GM18868 (cell line): ENCODE results near the gene CERS1.

Source experiments
- ATAC-seq: cut with Tn5 transposase; IDR thresholded peaks from one replicate; pipeline ENCODE4 v1.9.1; 2021; ENCODE audit warnings: mild to moderate bottlenecking, moderate library complexity; ENCODE audit not compliant: unreplicated experiment

The CERS1 gene

DNA sequence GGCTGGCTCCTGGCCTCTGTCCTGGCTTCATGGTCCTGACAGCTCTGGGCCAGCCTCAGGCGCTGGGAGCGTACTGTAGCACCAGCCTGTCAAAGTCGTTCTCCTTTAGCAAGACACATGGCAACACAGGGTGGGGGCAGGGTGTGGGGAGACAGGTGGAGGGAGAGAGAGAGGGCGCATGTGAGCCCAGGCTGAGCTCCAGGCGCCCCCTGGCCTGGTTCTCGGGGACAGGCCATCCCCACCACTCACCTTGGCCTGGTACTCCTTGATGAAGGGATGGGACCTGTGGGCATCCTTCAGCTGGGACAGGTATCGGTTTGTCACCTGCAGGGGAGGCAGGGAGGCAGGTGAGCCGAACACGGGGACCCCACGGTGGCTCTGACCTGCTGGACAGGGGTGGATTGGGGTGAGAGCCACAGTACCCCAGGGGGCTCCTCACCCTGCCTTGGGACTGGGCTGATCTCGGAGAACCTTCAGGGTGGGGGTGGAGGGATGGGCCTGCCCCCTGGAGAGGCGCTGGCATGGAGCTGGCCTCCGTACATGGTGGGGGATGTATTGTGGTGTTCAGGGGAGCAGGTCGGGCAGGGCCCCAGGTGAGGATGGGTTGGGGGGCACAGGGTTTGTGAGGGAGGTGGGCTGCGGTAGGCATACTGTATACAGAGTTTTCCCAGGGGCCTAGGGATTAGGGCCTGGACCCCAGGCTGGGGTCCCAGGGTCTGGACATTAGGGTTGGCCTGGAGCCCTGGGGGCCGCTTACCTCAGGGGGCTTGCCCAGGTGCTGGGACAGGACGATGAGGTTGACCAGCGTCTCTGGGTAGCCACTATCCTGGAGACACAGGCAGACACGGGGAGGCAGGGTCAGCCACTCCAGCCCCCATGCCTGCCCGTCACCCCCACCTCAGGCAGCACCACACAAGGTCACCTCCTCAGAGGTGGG, 3.9 kb upstream of the CERS1 start:
- ATAC-seq = no peak

DNA sequence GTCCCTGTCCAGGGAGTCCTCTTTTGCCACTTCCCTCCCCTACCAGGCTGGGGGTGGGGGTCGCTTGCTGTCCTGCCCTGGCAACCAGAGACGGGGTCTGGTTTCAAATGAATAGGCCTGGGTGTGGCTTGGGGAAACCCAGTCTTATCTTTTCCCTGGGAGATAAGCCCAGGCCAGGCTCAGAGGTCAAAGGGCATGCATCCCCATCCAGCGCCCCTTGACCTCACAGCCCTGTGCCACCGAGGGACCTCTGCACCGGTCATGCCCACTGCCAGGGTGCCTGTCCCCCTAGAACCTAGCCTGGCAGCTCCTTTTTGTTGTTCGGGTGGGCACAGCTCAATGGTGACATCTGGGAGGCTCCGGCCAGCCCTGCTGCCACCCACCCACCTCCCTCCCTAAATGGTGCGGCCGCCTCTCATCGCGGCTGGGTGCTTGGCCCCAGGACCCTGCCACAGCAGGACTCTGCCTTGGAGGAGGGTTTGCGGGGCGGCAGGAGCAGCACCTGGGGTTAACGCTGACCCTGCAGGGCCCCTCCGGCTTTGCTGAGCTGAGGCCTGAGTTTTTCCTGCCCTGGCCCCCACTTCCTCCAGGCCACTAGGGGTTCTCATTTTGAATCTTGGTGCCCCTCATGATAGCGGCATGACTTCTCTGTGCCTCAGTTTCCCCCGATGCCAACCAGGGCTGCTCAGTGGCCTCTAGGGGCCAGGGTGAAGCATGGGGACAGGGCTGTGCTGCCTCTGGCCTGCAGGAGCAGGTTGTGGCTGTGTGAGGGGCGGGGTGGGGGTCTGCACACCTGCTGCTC, 2.9 kb upstream of the CERS1 start:
- no peak for ATAC-seq

DNA sequence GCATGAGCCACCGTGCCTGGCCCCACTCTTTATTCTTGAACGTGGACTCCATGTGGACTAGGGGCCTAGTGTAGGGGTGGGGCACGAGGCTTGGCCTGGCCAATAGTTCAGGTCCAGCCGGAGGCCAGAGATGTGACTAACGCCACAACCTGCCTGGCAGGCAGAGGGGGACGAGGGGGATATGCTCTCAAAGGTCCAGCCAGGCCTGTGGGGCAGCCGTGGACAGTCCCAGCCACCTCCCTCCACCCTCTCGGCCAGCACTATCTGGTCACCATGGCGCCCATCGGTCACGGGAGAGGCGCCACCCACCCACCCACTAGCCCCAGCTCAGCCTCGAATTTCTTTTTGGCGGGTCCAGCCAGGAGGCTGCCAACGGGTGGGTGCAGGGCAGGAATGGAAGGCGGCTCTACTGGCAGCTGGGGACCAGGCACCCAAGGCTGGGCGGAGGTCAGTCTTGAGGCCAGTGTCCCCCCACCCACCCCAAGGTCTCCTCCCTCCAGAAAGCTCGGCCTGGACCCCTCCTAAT, 2.2 kb upstream of the CERS1 start:
- ATAC-seq = no peak

DNA sequence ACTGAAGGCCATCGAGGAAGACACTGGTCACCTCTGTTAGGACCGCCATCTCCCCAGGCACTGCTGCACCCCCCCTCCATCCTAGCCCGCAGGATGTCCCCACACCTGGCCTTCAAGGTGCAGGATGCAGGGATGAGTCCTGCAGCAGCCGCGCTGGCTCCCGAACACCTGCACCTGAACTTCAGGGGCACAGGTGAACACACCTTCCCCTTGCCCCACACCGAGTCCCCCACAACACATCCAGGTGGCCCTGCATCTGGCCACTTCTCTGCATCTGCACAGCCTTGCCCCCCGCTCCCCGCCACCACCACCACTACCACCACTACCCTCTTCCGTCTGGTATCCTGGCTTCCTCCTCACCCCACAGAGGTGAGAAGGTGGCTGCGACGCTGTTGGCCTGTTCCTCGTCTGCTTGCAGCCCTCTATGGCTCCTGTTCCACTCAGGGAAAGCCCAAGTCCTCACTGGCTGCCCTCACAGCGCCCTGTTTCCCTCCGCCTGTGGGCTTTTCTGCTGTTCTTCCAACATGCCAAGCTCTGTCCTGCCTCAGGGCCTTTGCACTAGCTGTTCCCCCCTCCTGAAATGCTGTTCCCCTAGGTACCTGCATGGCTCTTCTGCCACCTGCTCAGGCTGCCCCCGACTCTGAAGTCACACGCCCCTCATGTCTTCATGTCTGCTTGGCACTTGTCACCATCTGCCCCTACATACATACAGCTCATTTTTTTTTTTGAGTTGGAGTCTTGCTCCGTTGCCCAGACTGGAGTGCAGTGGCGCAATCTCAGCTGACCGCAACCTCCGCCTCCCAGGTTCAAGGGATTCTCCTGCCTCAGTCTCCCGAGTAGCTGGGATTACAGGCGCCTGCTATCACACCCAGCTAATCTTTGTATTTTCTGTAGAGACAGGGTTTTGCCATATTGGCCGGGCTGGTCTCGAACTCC, 1.4 kb upstream of the CERS1 start:
- no peak for ATAC-seq

DNA sequence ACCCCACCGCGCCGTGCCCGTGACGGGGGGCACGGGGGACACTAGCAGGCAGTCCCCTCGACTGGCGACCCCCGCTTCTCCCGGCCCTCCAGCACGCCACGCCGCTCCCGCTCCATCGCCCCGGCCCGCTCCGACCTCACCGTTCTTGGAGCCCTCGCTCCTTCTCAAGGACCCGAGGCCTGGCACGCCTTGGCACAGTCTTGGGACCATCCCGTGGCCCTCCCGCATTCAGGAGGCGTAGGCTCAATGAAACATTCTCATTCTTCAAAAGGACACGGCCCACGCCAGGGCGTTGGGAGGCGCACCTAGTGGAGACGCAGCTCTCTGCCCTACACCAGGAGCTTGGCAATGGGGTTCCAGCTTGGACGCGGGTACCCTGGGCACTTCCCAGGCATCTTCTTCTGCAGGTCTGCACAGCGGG, 473 bp upstream of the CERS1 start:
- no peak for ATAC-seq

DNA sequence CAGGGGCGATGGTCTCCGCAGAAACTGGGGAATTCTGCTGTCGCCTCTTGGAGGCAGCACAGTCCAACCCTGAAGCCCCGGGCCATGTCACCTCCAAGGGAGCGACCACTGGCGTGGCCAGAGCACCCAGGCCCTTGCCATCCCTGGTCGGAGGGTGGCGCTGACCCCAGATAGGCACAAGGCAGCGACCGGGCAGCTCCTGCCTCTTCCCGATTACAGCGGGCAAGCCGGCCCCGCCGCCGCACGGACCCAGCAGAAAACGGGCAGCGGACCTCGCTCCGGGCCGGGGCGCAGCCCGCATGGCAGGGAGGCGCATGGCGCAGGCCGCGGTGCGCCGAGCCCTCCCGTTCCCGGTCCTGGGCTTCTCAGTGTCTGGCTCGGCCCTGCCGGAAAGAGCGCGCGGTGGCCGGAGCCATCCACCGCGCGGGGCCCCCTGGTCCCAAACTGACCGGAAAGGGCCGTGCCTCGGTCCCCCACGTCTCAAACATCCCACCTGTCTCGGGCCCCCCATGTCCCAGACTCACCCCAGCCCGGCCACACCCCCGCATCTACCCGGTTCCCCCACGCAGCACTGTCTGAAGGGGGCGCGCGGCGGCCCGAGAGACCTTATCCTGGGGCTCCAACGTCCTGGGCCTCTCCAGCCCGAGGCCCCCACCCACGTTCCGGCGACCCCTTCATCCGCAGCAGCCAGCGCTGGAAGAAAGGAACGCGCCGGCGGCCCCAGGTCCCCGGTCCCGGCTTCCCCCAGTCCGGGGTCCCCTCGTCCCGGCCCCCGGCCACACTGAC, 727 bp downstream of the CERS1 start:
- ATAC-seq = no peak

DNA sequence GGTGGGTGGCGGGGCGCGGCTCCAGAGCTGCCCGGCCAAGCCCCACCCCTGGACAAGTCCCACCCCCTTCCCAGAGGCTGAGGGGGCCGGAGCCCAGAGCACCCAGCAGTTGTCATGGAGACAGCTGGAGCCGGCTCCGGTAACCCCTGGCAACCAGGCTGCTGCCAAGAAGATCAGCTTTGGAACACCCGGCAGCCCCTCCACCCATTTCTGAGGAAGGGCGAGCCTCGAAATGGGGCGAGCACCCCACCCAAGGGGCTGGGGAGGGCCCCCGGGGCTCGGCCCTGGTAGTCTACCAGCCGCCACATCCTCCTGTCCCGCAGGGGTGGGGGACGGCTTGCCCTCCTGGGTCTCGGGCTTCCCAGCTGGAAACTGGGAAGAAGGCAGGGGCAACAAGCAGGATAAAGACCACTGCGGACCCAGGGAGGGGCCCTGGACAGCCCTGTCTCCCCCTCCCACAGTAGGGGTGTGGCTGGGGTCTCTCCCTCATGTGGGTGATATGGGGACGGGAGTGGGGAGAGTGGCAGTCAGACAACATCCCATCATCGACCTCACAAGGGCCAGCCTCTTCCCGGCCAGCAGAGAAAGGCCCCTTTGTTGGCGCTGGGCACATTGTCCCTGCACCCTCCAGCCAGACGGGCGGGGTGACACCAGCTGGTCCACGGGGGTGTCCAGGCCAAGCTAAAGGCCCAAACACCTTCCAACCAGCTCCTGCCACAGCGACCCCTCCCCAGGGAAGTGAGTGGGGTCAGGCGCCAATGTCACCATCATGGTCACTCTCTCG, 1.5 kb downstream of the CERS1 start:
- ATAC-seq = no peak

DNA sequence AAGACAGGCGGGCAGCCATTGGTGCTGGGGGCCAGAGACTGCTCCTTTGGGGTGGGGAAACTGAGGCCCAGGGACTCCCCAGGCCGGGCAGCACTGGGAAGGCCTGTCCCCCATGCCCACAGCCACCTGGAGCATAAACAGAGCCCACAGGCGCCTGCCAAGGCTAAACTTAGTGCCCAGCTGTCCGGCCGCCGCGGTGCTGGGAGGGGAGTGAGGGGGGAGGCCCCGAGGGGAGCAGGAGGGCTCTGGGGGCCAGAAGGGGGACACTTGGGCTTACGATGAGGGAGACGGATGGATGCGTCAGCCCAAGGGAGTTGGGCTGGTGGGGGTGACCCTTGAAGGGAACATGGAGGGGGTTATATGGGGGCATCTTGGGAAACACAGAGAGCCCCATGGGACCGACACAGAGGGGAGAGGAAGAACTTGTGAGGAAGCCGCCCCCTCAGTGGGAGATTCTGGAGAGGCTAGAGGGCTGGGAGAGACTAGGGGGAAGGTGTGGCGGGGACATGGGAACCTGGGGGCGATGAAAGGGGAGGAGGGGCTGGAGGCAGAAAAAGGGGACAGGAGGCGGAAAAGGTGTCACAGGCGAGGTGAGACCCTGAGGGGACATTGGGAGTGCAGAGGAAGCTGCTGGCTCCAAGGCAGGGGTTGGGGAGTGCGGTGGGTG, 2.2 kb downstream of the CERS1 start:
- ATAC-seq = no peak

DNA sequence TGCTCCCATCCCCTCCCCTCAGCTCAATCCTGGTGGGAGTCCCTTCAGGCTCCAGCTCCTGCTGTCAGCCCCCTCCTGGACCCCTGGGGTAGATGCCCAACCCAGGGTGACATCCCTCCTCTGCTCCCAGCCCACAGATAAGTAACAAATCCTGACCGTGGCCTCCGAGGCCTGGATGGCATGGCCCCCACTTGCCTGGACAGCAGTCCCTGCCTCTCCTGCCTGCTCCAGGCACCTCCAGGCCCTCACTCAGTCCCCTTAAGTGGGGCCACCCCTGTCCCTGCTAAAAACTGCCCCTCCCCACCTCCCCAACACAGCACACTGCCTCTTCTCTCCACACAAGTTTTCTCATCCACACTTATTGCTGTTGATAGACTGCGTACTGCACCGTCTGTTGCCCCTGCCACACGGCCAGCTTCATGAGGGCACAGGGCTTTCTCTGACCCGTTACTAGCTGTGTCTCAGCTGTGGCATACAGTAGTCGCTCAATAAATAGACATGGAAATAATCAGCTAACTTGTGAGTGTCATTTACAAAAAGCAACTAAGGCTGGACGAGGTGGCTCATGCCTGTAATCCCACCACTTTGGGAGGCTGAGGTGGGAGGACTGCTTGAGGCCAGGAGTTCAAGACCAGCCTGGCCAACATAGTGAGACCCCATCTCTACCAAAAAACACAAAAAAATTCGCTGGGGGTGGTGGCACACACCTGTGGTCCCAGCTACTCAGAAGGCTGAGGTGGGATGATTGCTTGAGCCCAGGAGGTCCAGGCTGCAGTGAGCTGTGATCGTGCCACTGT, 5.8 kb downstream of the CERS1 start:
- ATAC-seq = no peak

DNA sequence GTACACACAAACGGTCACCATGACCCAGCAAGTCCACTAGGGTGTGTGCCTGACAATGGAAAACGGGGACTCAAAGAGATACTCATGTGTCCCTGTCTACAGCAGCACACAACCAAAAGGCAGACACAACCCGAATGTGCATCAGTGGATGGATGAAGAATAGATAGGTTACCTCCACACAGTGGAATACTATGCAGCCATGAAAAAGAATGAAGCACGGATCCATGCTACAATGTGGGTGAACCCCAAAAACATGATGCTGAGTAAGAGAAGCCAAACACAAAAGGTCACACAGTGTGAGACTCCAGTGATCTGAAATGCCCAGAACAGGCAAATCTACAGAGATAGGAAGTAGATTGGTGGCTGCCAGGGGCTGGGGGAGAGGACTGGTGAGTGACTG, 9.0 kb downstream of the CERS1 start:
- ATAC-seq = no peak

DNA sequence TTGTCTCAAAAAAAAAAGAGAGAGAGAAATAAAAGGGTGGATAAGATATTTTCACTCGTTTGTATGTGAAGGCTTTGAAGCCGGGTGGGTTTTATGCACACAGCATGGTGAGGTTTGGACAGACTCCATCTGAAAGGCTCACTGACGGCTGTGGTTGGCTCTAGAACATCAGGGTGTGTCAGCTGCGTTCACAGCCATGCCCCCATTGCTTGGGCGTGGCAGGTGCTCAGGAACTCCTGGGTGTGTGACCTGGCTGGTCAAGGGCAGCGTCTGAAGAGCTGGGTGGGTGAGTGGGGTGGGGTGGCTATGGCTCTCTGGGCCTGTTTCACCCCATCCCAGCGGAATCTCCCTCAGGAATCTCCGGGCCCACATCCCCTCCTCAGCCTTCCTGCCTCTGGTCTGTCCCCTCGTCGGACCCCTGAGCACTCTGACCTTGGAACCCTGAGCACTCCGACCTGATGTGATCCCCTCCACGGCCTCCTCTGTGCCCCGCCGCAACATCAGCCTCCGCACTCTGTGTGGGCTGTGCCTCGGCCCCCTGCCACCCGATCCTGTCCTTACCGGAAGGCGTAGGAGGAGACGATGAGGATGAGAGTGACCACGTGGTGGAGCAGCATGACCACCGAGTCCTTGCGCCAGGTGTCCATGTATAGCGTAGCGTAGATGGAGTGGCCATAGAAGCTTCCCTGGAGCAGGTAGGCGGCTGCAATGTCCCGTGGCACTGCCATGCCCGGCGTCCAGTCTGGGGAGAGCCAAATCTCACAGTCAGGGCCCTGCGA, 12.2 kb downstream of the CERS1 start:
- ATAC-seq = no peak

DNA sequence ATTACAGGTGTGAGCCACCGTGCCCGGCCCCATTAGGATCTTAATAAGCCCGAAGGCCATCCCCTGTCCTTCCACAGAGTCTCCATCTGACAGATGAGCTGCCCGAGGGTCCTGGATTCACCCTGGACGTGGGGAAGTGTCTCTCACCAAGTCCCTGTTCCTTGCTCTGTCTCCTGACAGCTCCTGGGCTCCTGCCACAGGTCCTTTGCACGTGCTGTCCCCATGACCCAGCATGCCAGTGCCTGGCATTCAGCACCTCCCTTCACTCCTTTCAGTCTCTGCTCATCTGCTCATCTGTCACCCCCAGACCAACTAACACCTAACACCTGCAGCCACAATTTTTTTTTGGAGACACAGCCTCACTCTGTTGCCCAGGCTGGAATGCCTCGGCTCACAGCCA, 14.5 kb downstream of the CERS1 start:
- ATAC-seq = no peak

DNA sequence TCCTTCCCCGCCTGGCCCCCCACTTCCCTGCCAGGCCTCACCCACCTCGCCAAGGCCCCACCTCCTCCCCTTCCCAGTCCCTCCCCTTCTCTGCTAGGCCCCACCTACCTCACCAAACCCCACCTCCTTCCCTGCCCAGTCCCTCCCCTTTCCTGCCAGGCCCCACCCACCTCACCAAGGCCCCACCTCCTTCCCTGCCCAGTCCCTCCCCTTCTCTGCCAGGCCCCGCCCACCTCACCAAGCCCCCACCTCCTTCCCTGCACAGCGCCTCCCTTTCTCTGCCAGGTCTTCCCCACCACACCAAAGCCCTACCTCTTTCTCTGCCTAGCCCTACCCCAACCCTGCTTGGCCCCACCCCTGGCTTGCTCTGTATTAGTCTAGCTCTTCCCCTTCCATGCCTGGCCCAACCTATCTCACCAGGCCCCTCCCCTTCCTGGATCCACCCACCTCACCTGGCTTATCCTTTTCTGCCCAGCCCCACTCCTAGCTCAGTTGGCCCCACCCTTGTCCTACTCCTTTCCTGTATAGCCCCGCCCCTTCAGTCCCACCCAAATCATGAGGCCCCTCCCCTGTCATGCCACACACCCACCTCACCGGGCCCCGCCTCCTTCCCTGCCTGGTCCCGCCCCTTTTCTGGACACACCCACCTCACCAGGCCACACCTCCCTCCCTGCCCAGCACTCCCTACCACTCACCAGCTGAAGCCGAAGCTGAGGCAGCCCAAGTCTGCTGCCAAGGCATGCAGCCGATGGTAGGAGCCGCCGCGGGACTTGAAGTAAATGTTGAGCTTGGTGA, 16.2 kb downstream of the CERS1 start:
- no peak for ATAC-seq

DNA sequence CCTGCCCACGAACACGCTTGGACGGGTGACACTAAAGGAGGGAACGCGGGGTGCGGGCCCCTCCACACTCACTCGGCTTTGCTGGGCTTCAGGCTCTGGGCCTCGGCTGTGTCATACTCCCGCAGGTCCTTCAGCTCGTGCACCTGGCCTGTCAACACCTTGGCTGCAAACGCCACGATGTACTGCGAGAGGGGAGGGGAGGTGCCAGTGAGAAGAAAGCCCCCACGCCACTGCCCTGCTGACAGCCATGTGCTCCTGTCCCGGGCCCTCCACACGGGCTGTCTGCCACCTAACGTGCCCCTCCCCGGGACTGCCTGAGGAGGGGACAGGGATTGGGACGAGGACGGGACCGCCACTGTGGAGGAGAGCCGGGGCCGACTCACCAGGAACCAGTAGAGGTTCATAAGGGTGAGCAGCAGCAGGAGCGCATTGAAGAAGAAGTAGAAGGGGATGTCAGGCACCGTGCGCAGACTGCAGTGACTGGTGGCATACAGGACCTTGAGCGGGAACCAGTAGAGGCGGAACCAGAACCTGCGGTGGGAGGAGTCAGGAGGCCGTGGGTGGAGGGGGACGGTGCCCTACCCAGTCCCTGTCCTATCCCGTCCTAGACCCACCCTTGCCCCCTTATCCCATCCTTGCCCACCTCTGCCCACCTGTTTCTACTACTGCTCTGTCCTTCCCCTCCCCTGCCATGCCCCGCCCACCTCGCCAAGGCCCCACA, 16.9 kb downstream of the CERS1 start:
- no peak for ATAC-seq

DNA sequence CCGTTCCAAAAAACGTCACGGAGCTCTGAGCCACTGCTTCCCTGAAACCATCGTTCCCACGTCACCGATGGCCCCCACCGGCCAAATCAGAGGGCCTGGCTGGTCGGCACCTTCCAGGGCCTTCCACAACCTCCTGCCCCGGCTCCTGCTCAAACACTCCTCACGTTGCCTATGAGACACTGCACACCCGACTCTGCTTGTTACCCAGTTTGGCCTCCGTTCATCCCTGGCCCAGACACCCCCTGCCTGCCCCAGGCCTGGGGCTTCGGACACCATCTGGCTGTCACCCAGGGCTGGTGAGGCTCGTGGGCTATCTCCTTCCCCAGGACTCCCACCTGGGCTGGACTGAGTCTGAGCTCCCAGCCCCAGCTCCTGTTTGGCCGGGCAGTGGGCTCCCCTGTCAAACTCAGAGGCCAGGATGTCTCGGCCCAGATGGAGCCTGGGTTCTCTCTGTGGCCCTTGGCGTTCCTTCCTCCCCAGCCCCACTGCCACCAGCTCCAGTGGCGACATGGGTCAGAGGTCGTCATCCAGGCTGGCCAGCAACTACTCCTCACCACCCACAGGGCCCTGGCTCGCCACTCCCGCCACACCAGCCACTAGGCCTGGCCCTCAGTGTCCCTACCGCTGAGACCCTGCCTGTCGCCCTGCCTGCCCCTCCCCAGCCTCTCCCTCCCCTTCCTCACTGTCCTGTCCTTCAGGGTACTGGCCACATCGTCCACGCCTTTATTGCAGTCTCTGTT, 17.7 kb downstream of the CERS1 start:
- no peak for ATAC-seq
